T-helper 1 cell (primary cell): Measurements from ENCODE around the gene APOBR.
"Not testable (repeated sequence)": the region's sequence is repeated elsewhere in the genome, so short reads cannot be mapped to it uniquely, and the experiment has no call there.

Source experiments
- DNase-seq, 5 donors: peaks; one replicate each; pipeline ENCODE4 v3.0.0-alpha.2; 2012 to 2020

APOBR gene

DNA sequence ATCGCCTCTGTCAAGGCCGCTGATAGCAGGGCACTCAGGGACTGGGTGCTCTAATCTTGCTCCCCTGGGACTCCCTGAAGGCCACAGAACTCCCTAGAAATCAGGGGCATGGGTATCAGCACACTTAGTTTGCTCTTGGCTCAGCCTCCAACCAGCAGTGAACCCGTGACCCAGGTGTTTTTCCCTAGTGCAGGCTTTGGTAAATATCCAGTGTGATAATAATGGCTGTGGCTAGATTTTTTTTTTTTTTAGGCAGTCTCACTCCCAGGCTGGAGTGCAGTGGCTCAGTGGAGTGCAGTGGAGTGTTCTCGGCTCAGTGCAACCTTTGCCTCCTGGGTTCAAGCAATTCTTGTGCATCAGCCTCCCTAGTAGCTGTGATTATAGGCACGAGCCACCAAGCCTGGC, 34.0 kb downstream of the APOBR start:
- no peak for DNase-seq

DNA sequence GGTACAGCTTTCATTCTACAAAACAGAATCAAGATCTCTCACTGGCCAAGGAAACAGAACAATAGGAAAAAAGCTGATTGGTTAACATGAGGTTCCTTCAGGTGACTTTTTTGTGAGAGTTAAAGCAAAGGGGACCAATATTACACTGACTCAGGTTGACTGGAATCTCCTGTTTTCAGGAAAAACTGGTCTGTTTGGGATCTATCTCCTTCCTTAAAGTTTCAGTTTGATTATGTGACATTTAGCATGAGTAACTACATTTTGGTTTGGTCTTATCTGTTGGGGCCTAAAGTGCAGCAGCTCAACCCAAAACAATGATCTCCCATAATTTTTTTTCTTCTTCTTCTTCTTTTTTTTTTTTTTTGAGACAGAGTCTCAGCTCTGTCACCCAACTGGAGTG, 34.7 kb downstream of the APOBR start:
- DNase-seq: no peak

DNA sequence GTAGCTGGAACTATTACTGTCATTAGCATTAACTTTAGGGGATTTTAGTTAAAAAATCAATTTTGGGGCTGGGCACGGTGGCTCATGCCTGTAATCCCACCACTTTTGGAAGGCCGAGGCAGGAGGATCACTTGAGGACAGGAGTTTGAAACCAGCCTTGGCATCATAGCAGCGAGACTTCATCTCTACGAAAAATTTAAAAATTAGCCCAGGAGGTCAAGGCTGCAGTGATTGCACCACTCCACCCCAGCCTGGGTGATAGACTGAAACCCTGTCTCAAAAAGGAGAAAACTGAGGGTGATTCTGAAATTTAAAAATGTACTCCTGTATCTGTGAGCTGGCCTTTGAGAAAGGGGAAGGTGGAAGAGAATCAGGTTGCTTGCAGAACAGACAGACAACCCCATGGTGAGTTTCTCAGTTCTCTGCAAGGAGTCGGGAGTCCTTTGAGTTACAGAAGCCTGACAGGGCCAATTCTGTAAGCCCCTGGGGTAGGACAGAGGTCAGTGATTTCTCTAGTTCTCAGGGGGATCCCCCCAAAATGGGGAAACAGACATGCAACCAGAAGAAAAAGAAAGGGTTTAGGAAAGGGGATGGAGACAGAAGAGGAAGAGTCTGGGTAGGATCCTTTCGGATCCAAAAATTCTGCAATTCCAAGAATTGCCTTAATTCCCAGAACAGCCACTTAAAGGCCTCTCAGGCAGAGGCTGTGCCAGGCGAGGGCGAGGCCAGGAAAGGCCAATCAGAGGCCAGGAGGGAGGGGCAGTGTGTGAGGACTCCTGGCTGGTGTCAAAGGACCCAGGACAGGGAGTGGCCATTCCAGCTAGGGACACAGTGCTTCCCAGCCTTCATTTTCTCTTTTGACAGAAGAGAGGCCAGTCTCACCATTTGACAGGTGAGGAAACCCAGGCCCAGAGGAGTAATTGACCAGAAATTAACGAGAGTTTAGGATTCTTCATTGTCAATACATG, 37.6 kb downstream of the APOBR start:
- no peak for DNase-seq

DNA sequence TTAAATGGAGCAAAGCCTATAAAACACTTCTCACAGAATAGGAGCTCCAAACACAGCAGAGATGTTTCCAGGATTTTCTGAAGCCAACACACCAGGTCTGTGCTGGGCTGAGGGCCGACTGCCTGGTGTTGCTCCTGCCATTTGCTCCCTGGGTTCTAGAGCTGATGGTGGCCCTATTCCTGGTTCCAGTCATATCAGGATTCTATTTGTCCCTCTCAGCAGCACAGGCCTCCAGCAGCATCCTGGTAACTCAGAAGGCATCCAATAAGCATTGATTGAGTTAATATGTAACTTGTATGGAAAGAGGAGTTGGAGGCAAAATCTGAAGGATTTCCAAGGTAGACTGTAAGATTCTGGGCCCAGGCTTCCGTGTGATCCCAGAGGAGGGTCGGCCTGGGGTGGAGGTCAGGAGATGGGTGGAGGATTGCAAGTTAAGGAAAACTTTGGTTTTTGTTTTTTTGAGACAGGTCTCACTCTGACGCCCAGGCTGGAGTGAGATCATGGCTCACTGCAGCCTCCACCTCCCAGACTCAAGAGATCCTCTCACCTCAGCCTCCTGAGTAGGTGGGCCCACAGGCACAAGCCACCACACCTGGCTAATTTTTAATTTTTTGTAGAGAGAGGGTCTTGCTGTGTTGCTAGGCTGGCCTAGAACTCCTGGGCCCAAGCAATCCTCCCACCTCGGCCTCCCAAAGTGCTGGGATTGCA, 38.7 kb downstream of the APOBR start:
- DNase-seq: no peak

DNA sequence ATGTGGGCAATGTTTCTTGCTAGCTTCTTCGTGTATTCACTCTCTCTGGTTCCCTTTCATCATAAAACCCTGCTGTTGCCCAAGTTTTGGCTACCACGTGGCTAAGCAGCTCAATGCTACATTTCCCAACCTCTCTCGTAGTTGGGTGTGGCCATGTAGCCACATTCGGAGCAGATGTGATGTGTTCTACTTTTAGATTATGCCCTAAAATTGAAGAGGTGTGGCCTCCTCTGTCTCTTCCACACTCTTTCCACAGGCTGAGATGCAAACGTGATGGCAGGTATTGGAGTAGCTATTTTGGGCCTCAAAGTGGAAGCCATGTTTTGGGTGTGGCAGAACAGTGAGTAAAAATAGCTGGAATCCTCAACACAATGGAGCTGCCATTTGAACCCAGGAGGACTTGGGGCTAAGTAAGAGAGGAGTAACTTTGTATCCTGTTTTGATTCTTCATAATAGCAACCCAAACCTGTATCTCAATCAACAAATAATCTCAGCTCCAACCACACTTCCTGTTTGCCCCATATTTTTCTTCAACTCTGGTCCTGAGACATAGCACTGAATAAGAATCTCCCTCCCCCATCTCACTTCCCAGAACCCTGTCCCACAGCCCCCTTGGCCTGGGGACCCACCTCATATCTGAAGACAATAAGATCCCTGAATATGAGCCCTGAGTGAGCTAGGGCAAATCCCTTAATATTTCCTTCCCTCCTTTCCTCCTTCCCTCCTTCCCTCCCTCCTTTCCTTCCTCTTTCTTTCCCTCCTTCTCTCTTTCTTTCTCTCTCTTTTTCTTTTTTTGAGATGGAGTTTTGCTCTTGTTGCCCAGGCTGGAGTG, 40.3 kb downstream of the APOBR start:
- DNase-seq: no peak

DNA sequence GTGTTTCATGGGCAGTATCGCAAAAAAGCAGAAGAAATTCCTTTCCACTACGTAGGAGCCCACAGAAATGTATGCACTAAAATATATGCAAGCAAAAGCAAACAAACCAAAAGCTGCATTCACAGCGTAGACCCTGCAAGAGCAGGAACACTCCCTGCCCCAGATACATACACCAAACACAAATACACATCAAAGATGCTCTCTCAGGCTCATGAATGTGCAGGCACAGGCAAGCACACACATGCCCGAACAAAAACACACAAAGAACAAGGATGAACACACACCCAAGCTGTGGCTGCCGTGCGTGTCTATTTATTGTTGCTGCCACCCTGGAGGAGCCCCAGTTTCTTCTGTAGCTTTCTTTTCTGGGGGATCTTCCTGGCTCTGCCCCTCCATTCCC, 42.6 kb downstream of the APOBR start:
- DNase-seq: no peak

DNA sequence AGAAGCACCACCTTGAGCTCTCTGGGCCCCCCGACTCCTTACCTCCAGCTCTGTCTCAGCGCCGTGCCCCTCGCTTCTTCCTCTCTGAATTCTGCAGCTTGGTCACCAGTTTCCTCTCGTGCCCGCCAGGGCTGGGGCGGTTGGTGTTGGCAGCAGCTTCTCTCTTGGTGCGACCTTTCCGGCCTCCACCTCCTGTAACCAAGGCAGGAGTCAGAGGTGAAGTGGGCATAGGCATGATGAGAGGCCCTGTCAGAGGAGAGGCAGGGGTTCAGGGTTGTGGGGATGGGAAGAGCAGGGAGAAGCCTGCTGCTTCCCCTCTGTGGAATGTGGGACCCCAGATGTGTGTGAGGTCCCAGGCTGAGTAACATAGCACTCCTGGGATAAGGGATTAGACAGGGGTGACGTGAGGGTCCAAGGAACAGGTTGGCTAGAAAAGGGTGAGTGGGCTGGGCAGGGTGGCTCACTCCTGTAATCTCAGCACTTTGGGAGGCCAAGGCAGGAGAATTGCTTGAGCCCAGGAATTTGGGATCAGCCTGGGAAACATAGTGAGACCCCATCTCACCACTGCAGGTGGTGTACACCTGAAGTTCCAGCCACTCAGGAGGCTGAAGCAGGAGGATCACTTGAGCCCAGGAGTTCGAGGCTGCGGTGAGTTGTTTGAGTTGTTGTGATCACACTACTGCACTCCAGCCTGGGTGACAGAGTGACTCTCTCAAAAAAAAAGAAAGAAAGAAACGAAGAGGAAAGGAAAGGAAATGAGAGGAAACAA, 43.7 kb downstream of the APOBR start:
- no peak for DNase-seq

DNA sequence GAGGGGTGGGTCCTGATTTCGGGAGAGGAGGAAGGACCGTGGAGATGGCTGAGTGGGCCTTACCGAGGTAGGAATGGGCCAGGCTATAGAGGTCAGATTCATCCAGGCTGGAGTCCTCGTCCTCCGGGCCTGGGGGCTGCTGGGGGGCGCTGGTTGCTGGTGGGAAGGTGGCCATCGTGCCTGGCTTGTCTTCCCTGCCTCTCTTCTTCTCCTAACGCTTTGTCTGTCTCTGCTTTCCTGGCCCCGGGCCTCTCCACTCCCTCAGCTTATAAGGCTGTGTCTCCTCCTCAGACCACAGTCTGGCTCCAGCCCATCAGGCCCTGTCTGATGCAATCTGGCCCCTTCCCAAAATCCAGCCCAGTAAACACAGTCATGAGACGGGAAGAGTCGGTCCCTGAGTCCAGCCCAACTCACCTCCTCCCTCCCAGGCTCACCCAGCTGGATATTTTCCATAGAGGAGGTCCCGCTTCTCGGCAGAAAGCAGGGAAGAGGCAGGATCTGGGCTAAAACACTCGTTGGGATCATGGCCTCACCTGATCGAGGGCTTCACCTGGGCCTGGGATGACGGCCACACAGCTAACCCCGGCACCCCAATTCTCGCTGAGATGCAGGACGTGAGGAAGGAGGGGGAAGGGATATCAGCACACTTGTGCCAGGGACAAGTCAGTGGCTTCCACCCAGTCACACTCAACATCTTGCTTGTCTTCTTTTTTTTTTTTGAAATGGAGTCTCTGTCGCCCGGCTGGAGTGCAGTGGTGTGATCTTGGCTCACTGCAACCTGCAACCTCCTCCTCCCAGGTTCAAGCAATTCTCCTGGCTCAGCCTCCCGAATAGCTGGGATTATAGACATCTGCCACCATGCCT, 44.5 kb downstream of the APOBR start, which contains the start of gene NUPR1:
Gene NUPR1 (minus strand): TSS at position 242 of the 864 bp plus-strand sequence. CDS start 67 bp downstream, at position 175.
- DNase-seq: no peak

DNA sequence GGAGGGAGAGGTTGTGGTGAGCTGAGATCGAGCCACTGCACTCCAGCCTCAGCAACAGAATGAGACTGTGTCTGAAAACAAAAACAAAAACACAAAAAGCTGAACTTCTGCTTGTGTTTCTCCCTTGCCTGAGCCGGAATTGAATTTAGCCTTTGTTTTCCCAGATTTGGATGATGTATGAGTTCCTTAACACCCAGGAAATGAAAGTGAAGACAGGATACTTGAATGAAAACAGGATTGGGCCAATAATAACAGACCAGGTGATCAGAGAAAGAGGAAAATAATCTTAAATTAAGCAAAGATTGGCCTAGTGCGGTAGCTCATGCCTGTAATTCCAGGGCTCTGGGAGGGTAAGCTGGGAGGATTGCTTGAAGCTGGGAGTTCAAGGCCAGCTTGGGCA, 45.9 kb downstream of the APOBR start:
- no peak for DNase-seq

DNA sequence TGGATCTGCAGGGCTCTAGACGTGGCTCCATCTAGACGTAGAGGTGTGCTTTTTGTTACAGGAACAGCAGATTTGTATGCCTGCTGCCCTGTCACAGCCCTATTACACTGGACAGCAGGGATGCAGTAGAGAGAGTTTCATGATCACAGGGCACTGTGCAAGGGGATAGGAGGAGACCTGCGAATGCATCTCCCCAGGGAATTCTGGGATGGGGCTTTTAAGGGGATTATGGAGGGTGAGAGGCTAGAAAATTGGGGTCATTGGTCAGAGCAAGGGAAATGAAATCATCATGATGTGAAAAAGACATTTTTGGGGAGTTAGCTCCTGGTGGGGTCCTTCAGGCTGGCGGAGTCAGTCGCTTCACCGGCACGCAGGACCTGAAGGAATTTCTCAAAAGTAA, 48.2 kb downstream of the APOBR start:
- no peak for DNase-seq

DNA sequence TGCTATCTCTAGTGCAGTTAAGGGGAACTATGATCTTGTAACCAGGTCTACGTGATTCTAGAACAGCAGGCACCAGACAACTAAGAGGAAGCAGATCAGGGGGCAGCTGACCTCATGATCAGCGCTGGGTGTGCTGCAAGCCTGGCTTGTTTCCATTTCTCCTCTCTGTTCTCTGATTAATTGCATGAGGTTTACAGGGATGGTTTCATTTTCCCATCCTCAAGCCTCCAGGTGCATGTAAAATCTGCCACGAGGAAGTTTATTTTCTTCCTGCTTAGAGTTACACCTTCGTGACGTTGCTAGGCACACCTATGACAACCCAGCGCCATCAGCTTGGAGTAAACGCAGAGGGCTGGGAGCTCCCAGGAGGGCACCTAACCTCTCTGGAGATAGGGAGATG, 48.6 kb downstream of the APOBR start:
- DNase-seq: no peak

DNA sequence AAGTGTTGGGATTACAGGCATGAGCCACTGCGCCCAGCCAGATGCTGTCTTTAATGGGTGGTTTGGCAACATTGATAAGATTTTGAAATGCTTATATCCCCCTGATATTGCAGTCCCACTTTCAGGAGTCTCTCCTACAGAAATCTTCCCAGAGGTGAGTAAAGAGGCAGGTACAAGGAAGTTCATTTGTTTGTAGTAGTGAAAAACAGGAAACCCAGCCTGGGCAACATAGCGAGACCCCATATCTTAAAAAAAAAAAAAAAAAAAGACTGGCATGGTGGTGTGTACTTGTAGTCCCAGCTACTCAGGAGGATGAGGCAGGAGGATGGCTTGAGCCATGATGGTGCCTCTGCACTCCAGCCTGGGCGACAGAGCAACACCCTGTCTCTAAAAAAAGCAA, 50.6 kb downstream of the APOBR start:
- no peak for DNase-seq

DNA sequence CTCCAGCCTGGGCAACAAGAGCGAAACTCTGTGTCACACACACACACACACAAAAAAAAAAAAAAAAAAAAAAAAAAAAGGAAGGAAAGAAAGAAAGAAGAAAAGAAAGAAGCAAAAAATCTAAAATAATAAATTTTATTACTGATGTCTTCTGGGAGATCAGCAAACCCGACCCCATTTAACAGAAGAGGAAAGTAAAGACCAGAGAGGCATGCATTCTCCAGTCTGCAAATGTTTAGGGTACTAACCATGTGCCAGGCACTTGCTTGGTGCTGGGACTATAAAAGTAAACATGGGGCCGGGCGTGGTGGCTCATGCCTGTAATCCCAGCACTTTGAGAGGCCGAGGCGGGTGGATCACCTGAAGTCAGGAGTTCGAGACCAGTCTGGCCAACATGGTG, 51.5 kb downstream of the APOBR start:
- not testable (repeated sequence) for DNase-seq

DNA sequence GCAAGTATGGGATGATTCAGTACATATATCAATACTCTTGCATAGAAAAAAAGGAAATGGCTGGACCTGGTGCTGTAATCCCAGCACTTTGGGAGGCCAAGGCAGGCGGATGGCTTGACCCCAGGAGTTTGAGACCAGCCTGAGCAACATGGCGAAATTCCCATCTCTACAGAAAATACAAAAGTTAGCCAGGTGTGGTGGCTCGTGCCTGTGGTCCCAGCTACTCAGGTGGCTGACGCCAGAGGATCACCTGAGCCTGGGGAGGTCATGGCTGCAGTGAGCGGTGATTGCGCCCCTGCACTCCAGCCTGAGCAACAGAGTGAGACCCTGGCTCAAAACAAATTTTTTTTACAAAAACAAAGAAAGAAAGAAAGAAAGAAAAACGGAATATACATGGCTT, 52.2 kb downstream of the APOBR start:
- DNase-seq: no peak

DNA sequence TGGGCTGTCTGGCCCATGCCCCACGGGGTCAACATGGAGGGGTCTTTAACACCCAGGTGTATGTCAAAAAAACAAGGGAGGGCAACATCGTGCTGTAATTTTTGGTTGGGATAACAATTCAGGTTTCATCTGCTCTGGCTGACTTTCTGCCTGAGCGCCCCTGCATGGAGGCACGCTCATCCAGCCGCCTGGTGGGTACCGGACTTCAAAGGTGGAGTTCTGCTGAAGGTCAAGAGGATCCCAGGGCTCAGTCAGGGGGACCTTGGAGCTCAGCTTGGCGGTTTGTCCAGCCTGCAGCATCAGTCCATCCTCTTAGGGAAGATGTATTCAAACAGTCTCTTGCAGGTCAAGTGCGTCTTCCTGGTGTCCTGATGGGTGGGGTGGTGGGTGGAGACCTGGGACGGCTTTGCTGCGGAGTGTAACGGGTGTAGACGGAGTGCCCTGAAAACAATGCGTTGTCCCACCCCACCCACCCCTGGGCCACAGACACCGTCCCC, 53.9 kb downstream of the APOBR start:
- DNase-seq: no peak
